NCI-H1105 treated with DMSO at 0.1 percent for 48 hours (cell line): ENCODE data around the gene NPDC1.

Experiments
- DNase-seq: peaks from one replicate; lab custom pipeline; 2025; lab: John Stamatoyannopoulos, UW

The NPDC1 gene

GRCh38 chr9:137046088-137046787 lies at the start of gene NPDC1:
Gene NPDC1 (minus strand): TSS chr9:137046177. CDS start chr9:137045989, 188 bp downstream.
- peak; percentile 67 for DNase-seq

- DNase-seq, result no peak
Observed at GRCh38 chr9:137089232-137089947, 43.4 kb upstream of the NPDC1 start.

GRCh38 chr9:137088121-137088520 lies 42.1 kb upstream of the NPDC1 start:
- DNase-seq, result no peak

GRCh38 chr9:137087409-137087925 lies 41.5 kb upstream of the NPDC1 start:
- no peak for DNase-seq

- peak; percentile 96 for DNase-seq
Observed at GRCh38 chr9:137086531-137087408, 40.8 kb upstream of the NPDC1 start, which contains the start of gene MAN1B1. Gene MAN1B1 (plus strand): TSS chr9:137086985. CDS start chr9:137087000, 15 bp downstream.

GRCh38 chr9:137085920-137086530 lies 40.0 kb upstream of the NPDC1 start:
- DNase-seq, result no peak

GRCh38 chr9:137084526-137084925 lies 38.5 kb upstream of the NPDC1 start:
- no peak for DNase-seq

GRCh38 chr9:137083394-137084004 lies 37.5 kb upstream of the NPDC1 start:
- no peak for DNase-seq

- no peak for DNase-seq
Observed at GRCh38 chr9:137082925-137083290, 36.9 kb upstream of the NPDC1 start.

GRCh38 chr9:137082222-137082924 lies 36.4 kb upstream of the NPDC1 start:
- no peak for DNase-seq

- DNase-seq, result no peak
Observed at GRCh38 chr9:137080260-137081122, 34.5 kb upstream of the NPDC1 start.

- DNase-seq, result no peak
Observed at GRCh38 chr9:137079401-137079787, 33.4 kb upstream of the NPDC1 start.

- DNase-seq, result no peak
Observed at GRCh38 chr9:137078701-137079400, 32.9 kb upstream of the NPDC1 start.

- DNase-seq, result no peak
Observed at GRCh38 chr9:137077758-137078693, 32.0 kb upstream of the NPDC1 start.

- no peak for DNase-seq
Observed at GRCh38 chr9:137077010-137077747, 31.2 kb upstream of the NPDC1 start, which contains the start of gene UAP1L1. Gene UAP1L1 (plus strand): TSS chr9:137077517. CDS start chr9:137077533, 16 bp downstream.

- no peak for DNase-seq
Observed at GRCh38 chr9:137076636-137077009, 30.6 kb upstream of the NPDC1 start.

GRCh38 chr9:137075275-137075775 lies 29.3 kb upstream of the NPDC1 start:
- DNase-seq, result no peak
